Measurements from ENCODE around the gene PSEN2.

PSEN2 gene

DNA sequence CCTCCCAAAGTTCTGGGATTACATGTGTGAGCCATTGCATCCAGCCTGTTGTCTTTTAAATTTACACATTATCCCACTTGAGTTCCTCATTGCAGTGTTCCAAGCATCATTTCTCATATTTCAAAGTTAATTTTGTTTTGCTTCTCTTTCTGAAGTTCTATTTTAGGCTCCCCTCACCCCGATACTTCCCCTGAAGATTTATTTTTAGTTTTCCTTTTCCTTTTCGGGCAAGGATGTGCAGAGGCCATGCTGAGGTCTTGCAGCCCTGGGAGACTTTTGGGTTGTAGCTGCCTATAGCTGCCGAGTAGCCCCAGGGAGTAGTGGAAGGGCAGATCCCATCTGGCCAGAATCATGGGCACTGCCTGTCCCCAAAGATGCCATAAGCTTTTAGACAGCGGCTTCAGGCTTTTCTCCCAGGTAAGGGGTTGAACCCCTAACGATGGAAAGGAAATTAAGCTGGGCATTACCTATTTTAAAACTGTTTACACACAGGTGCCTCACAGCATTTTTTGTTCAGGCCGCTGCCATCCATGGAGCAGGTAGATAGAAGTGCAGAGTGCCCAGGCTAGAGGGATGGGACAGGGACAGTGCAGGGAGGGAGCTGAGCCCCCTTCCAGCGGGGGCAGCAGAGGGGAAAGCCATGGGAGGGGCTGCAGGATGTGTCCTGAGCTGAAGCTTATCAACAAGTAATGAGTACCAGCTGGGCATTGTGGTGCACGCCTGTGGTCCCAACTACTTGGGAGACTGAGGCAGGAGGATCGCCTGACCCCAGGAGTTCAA, 15.9 kb downstream of the PSEN2 start:
- no peak for DNase-seq (ENCODE audit: low read depth in 2 of 2)

DNA sequence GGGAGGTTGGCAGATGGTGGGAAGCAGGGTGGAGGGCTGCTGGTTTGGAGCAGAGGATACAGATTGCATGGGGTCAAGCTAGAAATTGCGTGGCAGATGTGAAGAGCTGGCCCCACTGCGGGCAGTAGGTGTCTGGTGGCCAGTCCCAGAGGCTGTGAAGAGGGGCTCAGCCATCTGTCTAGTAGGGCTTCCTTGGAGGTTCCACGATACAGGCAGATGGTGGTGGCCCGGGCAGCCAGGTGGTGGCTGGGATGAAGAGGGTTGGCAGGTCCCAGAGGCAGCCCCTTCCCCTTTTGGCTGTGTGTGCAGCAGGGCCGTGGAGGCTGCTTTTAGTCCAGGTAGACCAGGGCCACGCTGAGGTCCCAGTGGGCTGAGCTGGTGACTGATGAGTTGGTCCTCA, 16.6 kb downstream of the PSEN2 start:
- no peak for DNase-seq (ENCODE audit: low read depth in 2 of 2)

DNA sequence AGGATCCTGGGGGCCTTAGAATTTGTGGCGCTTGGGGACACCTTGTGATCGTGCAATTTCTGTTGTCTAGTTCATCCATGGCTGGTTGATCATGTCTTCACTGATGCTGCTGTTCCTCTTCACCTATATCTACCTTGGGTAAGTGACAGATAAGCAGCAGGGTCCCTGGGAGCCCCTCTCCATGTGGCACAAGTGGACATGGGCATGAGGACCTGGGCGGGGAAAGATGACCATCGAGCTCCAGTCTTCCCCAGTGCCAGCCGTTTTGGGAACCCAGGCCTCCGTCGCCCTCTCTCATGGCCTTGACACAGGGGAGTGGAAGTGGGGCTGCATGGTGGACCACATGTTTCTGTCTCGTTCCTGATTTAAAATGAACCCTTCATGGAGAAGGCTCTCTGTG, 17.6 kb downstream of the PSEN2 start:
- no peak for DNase-seq (ENCODE audit: low read depth in 2 of 2)

DNA sequence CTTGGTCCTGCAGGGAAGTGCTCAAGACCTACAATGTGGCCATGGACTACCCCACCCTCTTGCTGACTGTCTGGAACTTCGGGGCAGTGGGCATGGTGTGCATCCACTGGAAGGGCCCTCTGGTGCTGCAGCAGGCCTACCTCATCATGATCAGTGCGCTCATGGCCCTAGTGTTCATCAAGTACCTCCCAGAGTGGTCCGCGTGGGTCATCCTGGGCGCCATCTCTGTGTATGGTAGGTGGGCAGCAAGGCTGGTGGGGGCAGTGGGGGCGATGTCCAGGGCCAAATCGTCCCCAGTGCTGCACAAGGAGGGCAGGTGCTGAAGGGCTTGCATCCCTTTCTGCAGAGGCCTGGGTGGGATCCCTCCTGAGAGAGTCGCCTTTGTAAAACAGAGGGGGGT, 18.4 kb downstream of the PSEN2 start:
- DNase-seq (ENCODE audit: low read depth in 2 of 2), result no peak

DNA sequence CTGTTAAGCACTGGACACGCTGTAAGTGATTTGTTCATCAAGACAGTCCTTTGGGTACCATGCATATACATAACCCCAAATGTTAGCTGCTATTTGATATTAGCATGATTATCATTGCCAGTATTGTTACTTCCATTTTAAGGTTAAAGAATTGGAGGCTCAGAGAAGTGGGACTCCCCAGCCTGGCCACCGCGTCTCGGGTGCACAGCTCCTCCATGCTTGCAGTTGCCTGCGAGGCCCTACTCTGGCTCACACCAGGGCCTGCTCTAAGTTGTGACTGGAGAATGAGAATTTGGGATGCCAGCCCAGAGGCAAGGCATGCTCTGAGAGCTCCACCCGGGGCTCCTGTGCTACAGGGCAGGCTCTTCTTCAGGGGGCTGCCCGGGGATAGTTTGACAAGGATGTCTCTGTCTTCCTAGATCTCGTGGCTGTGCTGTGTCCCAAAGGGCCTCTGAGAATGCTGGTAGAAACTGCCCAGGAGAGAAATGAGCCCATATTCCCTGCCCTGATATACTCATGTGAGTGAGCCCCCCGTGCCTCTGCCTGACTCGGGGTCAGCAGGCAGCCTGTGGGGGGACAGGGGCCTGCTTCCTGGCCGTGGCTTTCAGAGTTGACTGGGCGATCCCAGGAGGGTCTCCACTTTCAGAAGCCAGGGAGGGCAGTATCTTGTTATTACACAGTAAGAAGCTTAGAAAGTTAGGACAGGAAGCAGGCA, 19.4 kb downstream of the PSEN2 start:
- DNase-seq (ENCODE audit: low read depth in 2 of 2), result no peak

DNA sequence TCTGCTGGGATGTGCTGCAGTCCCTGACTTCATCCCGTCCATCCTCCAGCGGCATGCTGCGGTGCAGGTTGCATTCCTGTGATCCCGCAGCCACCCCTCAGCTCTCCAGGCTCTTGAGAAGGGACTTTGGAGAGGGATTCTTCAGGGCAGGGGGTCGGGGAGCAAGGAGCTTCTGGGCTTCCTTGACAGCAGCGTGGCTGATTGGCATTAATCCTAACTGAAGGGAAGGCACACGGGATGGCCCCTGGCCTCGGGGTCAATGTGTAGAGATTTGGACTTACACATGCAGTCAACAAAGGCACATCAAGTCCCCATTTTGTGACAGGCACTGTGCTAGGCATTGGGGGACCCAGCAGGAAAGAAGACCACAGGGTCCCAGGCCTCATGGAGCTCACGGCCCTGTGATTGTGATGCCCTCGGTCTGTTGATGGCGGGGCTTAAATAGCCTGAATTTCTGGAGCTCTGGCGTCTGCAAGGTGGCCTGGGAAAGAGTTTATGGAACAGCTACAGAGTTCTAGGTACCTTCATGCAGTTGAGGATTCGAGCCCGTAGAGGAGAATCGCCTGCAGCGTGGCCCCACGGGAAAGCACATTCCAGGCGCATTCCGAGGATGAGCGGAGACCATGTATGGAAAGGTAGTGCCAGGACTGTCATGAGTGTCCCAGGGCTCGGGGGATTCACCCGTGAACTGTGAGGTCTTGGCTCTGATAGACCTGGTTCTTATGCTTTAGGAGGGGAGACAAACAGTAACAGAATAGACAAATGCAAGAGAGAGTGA, 20.1 kb downstream of the PSEN2 start:
- no peak for DNase-seq (ENCODE audit: low read depth in 2 of 2)

DNA sequence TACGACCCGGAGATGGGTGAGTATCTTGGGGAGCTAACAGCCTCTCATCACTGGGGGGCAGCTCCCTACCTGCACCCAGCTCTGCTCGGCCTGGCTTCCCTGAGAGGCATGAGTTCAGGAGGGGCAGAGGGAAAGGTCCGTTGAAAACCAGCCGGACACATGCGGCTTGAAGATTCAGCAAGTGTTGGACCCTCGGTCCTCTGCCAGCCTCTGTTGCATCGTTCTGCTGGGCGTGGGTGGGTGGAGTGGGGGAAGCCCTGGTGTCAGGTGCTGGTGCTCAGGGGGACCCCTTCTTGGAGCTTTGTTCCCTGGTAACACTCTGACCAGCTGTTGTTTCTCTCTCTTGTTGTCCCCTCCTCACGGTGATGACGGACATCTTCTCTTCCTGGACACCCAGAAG, 20.9 kb downstream of the PSEN2 start:
- DNase-seq (ENCODE audit: low read depth in 2 of 2), result no peak

DNA sequence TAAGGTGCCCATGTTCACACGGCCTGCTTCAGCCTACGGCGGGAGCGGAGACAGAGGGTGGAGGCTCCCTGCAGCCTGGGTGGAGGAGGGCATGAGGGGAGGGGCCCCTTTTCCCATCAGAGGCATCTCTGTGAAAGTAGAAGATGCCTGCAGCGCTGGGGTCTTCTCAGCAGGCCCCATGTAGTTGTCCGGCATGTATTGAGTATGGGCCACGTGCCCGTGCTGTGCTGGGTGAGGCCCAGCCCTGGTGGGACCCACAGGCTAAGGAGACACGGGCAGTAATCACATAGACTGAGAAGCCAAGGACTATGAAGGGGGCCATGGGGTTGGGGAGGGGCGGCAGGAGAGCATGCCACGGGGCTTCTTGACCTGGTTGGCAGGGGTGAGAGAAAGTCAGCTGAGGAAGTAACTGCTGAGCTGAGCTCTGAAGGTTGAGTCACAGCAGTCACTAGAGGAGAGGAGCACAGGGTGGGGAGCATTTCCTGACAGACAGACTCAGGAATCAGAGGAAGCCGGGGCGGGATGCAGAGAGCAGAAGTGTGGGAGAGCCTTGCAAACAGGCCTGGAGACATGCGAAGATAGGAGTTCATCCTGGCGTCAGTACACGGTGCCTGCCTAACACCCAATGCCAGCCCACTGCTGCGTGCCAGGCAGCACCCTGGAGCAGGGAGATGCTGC, 21.6 kb downstream of the PSEN2 start:
- DNase-seq (ENCODE audit: low read depth in 2 of 2), result no peak

DNA sequence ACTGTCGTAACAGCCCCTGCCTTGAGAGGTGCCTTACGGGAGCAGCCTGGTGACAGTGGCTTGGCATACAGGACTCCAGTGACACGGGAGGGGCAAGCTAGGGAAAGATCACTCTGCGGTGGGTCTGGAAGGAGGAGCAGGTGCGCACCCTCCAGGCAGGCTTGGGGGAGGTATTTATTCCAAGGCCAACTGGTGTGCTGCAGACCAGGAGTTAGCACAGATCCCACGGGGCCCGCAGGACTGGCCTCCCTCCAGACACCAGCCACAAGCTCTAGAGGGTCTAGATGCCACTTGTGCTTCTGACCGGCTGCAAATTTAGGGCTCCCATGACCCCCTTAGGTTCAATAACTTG, 22.1 kb downstream of the PSEN2 start:
- DNase-seq (ENCODE audit: low read depth in 2 of 2), result no peak

DNA sequence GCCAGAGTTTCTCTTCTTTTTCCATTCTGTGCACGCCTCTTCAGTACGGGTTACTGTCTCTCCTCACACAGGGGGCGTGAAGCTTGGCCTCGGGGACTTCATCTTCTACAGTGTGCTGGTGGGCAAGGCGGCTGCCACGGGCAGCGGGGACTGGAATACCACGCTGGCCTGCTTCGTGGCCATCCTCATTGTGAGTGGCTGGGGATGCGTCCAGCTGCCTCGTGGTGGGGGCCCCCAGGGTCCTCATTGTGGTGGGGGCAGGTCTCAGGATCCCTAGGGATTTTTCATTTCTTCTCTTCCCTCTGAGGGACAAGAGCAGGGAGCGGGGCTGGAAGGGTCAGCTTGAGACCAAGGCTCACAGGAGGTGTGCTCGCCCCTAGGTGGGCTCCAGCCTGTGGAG, 23.5 kb downstream of the PSEN2 start:
- no peak for DNase-seq (ENCODE audit: low read depth in 2 of 2)

DNA sequence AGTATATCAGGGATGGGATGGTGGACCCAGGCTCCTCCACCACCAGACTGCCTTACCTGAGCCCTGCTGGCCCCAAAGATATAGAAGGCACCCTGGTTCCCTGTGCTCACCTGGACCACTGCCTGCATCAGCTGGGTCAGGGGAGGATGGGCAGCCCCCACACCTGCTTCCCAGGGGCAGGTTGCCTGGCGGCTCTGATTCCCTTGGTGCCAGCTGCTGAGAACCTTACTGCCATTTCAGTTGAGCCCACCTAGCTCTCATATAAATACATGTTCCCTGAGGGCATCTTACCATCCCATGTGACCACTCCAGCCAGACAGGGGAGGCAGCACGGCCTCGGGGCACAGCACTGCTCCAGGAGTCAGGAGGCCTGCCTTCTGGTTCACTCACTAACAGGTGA, 24.4 kb downstream of the PSEN2 start:
- no peak for DNase-seq (ENCODE audit: low read depth in 2 of 2)

DNA sequence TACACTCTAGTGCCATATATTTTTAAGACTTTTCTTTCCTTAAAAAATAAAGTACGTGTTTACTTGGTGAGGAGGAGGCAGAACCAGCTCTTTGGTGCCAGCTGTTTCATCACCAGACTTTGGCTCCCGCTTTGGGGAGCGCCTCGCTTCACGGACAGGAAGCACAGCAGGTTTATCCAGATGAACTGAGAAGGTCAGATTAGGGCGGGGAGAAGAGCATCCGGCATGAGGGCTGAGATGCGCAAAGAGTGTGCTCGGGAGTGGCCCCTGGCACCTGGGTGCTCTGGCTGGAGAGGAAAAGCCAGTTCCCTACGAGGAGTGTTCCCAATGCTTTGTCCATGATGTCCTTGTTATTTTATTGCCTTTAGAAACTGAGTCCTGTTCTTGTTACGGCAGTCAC, 25.2 kb downstream of the PSEN2 start:
- no peak for DNase-seq (ENCODE audit: low read depth in 2 of 2)

DNA sequence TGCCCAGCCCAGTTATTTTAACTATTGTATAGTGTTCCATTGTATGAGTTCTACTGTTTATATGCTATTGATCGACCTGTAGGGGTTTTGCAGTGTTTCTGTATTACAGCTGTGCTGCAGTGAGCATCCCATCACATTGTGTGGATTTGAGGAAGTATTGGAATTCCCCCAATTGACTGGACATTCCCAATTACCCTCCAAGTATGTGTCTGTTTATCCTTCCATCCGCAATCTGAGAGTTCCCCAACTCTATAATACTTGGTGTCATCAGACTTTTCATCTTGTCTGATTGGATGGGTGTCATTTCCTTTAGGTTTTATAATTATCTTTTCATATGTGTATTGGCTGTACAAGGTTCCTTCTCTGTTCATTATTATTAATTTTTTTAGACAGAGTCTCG, 27.8 kb downstream of the PSEN2 start:
- no peak for DNase-seq (ENCODE audit: low read depth in 2 of 2)

DNA sequence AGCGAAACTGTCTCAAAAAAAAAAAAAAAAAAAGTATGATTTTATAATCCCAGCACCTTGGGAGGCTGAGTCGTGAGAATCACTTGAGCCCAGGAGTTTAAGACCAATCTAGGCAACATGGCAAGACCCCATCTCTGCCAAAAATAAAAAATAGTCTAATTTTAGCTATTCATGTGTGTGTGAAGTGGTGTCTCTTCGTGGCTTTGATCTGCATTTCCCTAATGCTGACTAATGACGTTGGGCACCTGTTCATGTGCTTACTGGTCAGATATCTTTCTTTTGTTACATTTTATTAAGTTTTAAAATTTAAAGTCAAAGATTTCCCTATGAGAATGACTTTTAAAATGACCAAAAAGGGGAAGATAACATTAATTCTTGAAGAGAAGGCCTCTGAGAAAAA, 31.0 kb downstream of the PSEN2 start:
- no peak for DNase-seq (ENCODE audit: low read depth in 2 of 2)

DNA sequence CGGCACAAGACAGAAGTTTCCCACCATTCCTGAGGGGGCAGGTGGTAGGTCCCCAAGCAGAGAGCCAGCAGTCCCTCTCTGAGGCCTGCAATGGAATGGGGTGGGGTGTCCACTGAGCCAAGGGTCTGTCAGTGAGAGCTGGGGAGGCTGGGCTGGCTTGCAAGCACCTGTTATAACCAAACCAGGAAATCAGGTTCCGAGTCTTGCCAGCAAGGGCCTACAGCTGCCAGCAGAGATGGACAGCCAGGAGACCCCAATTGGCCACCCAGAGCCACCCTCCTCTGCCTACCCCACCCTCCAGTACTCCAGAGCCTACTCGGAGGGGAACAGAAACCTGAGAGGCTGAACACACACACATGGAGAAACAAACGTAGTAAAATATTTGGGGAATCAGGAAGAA, 32.2 kb downstream of the PSEN2 start:
- no peak for DNase-seq (ENCODE audit: low read depth in 2 of 2)

DNA sequence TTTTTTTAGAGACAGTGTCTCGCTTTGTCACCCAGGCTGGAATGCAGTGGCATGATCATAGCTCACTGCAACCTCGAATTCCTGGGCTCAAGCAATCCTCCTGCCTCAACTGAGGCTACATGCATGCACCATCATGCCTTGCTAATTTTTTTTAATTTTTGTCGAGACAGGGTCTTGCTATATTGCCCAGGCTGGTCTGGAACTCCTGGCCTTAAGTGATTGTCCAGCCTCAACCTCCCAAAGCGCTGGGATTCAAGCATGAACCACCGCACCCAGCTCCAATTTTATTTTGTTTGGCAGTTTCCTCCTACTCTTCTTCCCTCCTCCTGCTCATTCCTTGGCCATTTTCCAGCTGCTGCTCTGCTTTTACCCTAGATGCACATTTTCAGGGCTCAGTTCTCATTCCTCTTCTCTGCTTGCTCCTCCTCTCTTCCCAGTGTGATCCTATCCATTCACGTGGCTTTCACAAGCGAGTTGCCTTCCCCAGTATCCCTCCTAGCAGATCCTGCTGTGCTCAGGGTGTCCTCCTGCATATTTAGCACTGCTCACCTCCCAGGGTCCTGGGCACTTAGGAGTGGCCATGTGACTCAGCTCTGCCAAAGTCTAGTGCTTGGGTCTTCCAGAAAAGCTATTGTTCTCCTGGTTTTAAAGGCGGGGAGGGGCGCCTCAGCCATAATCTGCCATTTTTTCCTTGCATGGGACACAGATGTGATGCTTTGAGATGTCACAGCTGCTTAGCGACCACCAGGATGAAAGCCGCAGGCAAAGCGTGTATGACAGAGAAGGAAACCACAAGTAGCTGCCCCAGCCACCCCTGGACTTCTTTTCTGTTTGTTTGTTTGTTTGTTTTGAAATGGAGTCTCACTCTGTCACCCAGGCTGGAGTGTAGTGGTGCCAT, 33.7 kb downstream of the PSEN2 start:
- no peak for DNase-seq (ENCODE audit: low read depth in 2 of 2)

DNA sequence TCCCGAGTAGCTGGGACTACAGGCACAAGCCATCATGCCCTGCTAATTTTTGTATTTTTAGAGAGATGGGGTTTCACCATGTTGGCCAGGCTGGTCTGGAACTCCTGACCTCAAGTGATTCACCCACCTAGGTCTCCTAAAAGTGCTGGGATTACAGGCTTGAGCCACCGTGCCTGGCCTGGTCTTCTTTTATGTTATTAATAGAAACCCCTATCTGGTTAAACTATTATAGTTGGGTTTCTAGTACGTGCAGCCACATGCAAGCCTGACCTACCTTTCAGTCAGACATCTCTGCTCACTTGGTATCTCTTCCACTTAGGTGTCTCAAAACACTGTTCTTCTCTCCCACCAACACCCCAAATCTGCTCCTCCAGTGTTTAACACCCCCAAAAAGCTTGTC, 34.4 kb downstream of the PSEN2 start:
- no peak for DNase-seq (ENCODE audit: low read depth in 2 of 2)

DNA sequence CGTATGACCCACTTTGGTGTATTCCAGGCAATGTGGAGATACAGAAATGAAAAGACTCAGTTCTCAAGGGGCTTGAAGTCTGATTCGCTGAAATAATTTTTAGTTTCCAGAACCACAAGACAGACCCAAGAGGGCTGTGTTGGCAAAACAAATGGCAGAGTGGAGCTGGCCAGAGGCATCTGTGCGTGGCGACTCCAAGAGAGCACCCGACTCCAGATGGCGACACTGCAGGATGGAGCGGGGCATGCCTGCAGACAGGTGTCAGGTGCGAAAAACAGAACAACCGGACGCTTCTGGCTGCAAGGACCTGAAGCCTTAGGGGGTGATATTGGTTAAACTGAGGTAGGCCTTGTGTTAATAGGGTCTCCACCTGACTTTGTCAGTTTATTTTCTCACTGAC, 38.0 kb downstream of the PSEN2 start:
- no peak for DNase-seq (ENCODE audit: low read depth in 2 of 2)

DNA sequence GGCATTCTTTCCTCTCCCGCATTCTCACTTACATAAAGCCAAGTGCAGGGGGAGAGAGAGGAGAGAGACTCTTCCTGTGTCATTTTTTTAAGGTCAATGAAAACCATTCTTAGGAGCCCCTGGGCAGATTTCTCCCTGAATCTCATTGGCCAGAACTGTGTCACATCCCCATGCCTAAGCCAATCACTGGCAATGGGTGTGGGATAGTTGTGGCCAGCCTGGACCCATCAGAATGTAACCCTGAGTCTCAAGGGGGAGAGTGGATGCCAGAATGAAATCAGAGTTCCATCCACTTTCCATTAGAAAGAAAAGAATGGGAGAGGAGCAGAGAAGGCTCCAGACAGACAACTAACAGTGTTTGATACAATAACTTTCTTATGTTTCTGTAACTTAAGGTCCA, 38.5 kb downstream of the PSEN2 start:
- no peak for DNase-seq (ENCODE audit: low read depth in 2 of 2)

DNA sequence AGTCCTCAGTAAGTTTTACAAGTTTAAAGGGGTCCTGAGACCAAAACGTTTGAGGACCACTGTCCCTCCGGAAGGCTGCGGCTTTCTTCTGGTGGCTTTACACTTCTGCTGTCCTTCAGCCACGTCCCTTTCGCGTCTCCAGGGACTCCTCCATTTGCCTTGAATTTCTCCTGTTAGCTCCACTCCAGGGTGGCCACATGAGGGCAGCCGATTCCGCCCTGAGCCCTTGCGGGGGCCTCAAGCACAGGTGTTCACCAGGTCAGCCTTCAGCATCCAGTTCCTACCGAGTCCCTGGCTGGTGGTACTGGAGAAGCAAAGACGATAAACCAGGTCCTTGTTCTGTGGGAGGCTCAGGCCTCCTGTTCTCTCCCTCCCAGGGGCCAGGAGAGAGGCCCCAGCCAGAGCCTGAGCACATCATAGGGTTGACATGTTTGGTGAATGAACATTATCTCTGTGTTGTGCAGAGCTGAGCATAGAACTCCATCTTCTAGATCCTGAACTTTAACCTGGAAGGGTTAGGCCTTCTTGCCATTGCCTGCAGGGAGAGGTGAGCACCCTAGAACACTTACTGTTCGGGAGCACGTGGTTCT, 42.3 kb downstream of the PSEN2 start:
- DNase-seq (ENCODE audit: low read depth in 2 of 2), result peak; percentile 17 to 25

DNA sequence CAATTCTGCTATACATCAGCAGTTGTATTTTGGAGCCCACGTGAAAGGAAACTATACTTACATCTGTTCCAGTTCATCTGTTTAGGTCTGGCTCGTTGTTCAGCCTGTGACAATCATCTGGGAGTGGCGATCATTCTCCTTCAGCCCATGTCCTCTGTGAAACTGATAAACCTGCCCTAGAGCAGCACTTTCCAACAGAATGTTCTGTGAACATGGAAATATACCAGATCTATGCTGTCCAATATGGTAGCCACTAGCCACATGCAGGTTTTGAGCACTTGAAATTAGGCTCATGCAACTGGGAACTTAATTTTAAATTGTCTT, 45.2 kb downstream of the PSEN2 start:
- no peak for DNase-seq (ENCODE audit: low read depth in 2 of 2)

Measured in stimulated activated CD4-positive, alpha-beta T cell treated with anti-CD3 and anti-CD28 coated beads, Interleukin-12 subunit alpha, Interleukin-12 subunit beta, amount 100 ng/mL, for 24 hours (primary cell).